ENCODE measurements around the gene DNAH17.
"Not testable (repeated sequence)": the region's sequence is repeated elsewhere in the genome, so short reads cannot be mapped to it uniquely, and the experiment has no call there.

Gene DNAH17

GRCh38 chr17:78468366-78468765 lies 108.8 kb downstream of the DNAH17 start:
- Histone ChIP-seq H3K4me1 (ENCODE audit: control insufficient read depth, insufficient read depth, low read length) (no peaks in the 10 kb centered on the region), H3K27me3 (ENCODE audit: control insufficient read depth, insufficient read depth, low read length) (no peaks in the 10 kb centered on the region), H3K9ac (ENCODE audit: low read length) (no peak overlapping the region), H3K4me3 (ENCODE audit: low read depth, low read length) (no peak overlapping the region), H3K36me3 (ENCODE audit: control insufficient read depth, insufficient read depth, low read length) (no peaks in the 10 kb centered on the region), H3K9me3 (ENCODE audit: control insufficient read depth, insufficient read depth, low read depth, low read length) (peaks cover 14% of the 10 kb centered on the region), H3K27ac (ENCODE audit: low read depth, low read length) (no peak overlapping the region)

- Histone ChIP-seq H3K27ac (ENCODE audit: low read depth, low read length) (no peak overlapping the region), H3K27me3 (ENCODE audit: control insufficient read depth, insufficient read depth, low read length) (no peaks in the 10 kb centered on the region), H3K9ac (ENCODE audit: low read length) (no peak overlapping the region), H3K36me3 (ENCODE audit: control insufficient read depth, insufficient read depth, low read length) (no peaks in the 10 kb centered on the region), H3K9me3 (ENCODE audit: control insufficient read depth, insufficient read depth, low read depth, low read length) (peaks cover 14% of the 10 kb centered on the region), H3K4me1 (ENCODE audit: control insufficient read depth, insufficient read depth, low read length) (no peaks in the 10 kb centered on the region; the same call in 1 of the 2 replicates), H3K4me3 (ENCODE audit: low read depth, low read length) (no peak overlapping the region)
Observed at GRCh38 chr17:78466786-78467715, 110.1 kb downstream of the DNAH17 start.

- not testable (repeated sequence) for H3K36me3 ChIP-seq (ENCODE audit: control insufficient read depth, insufficient read depth, low read length); H3K27ac ChIP-seq (ENCODE audit: low read depth, low read length); H3K4me3 ChIP-seq (ENCODE audit: low read depth, low read length); H3K9ac ChIP-seq (ENCODE audit: low read length); H3K4me1 ChIP-seq (ENCODE audit: control insufficient read depth, insufficient read depth, low read length); H3K27me3 ChIP-seq (ENCODE audit: control insufficient read depth, insufficient read depth, low read length)
- H3K9me3 ChIP-seq (ENCODE audit: control insufficient read depth, insufficient read depth, low read depth, low read length), result peaks cover 14% of the 10 kb centered on the region
Observed at GRCh38 chr17:78466109-78466785, 110.9 kb downstream of the DNAH17 start.

DNA sequence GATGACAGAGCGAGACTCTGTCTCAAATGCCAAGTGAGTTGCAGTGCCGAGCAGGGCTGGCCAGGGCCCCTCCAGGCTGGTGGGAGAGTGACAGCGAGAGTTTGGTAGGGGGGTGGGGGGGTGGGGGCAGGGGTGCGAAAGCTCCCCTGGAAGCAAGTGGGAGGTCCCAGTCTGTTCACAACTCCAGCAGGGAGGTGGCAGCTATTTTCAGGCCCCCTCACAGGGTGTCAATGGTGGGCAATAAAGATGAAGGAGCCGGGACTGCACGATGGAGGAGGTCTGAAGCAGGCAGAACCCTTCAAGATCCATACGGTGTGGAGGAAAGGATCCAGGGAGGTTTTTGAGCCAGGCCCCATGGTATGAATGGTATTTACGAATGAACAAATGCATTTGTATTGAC lies 115.0 kb downstream of the DNAH17 start:
- H3K4me3 ChIP-seq (ENCODE audit: low read depth, low read length), result no peak overlapping the region
- no peaks in the 10 kb centered on the region; the same call in 1 of the 2 replicates for H3K4me1 ChIP-seq (ENCODE audit: control insufficient read depth, insufficient read depth, low read length)
- H3K27ac ChIP-seq (ENCODE audit: low read depth, low read length), result no peak overlapping the region
- H3K36me3 ChIP-seq (ENCODE audit: control insufficient read depth, insufficient read depth, low read length), result no peaks in the 10 kb centered on the region
- H3K27me3 ChIP-seq (ENCODE audit: control insufficient read depth, insufficient read depth, low read length), result no peaks in the 10 kb centered on the region
- H3K9me3 ChIP-seq (ENCODE audit: control insufficient read depth, insufficient read depth, low read depth, low read length), result peaks cover 6% of the 10 kb centered on the region; the same call in 1 of the 2 replicates
- H3K9ac ChIP-seq (ENCODE audit: low read length), result no peak overlapping the region

GRCh38 chr17:78461799-78462053 lies 115.5 kb downstream of the DNAH17 start:
- H3K4me3 ChIP-seq (ENCODE audit: low read depth, low read length), result no peak overlapping the region
- H3K9me3 ChIP-seq (ENCODE audit: control insufficient read depth, insufficient read depth, low read depth, low read length), result peaks cover 6% of the 10 kb centered on the region; the same call in 1 of the 2 replicates
- H3K27me3 ChIP-seq (ENCODE audit: control insufficient read depth, insufficient read depth, low read length), result no peaks in the 10 kb centered on the region
- no peaks in the 10 kb centered on the region for H3K36me3 ChIP-seq (ENCODE audit: control insufficient read depth, insufficient read depth, low read length)
- no peak overlapping the region for H3K9ac ChIP-seq (ENCODE audit: low read length)
- H3K4me1 ChIP-seq (ENCODE audit: control insufficient read depth, insufficient read depth, low read length), result no peaks in the 10 kb centered on the region; the same call in 1 of the 2 replicates
- no peak overlapping the region for H3K27ac ChIP-seq (ENCODE audit: low read depth, low read length)

DNA sequence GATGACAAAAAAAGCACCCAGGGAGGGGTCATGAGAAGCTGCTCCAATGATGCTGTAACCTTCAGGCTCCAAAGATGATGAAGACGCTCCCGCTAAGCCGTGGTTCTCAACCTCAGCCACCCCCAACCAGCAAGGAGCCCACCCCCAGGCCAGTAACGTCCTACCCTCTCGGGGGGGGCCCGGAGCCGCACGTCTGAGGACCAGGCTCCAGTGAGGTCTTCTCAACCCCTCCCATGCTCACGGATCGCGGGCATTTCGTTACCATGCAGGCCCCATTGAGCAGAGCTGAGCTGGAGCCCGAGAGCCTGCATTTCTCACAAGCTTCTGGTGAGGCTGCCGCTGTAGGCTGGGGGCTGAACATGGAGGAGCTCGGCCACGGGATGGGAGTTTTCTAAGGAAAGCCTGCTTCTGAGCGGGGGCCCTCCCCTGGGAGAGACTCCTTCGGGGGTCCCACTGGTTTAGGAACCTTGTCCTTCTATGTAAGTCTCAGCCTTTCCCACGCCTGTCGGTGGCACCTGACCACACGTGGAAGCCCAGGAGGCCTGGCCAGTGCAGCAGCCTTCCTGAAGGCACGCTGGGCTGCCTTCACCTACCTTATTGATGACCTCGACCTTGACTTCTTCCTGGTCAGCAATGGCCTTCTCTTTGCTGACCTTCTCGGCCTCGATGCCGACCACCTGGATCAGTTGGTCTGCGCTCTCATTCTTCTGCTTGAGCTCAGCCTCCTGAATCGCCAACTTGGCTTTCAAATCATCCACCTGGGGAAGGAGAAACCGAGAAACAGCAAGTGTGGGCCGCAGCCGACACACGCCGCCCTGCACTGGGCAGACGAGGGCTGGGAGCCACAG lies 116.0 kb downstream of the DNAH17 start:
- Histone ChIP-seq H3K4me3 (ENCODE audit: low read depth, low read length) (no peak overlapping the region), H3K9me3 (ENCODE audit: control insufficient read depth, insufficient read depth, low read depth, low read length) (peaks cover 6% of the 10 kb centered on the region; the same call in 1 of the 2 replicates), H3K4me1 (ENCODE audit: control insufficient read depth, insufficient read depth, low read length) (no peaks in the 10 kb centered on the region; the same call in 1 of the 2 replicates), H3K27ac (ENCODE audit: low read depth, low read length) (no peak overlapping the region), H3K27me3 (ENCODE audit: control insufficient read depth, insufficient read depth, low read length) (no peaks in the 10 kb centered on the region), H3K36me3 (ENCODE audit: control insufficient read depth, insufficient read depth, low read length) (no peaks in the 10 kb centered on the region), H3K9ac (ENCODE audit: low read length) (no peak overlapping the region)

DNA sequence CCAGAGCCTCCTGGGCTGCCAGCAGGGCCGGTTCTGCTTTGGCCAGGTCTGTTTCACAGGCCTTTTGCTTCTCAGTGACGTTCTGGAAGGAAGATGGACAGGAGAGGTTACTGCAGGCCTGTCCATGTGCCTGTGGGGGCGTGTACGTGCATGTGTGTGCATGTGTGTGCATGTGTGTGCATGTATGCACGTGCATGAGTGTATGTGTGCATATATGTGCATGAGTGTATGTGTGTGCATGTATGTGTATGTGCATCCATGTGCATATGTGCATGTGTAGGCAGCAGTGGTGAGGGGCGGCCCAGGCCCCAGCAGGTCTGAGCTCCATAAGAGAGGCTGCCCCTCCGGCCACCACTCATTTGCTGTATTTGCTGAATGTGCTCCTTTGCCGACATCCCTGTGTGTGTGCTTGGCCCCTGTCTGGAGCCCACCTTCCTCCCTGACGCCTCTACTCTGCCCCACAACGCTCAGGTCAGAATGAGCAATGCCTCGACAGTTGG lies 117.0 kb downstream of the DNAH17 start:
- H3K36me3 ChIP-seq (ENCODE audit: control insufficient read depth, insufficient read depth, low read length), result no peaks in the 10 kb centered on the region
- no peaks in the 10 kb centered on the region for H3K27me3 ChIP-seq (ENCODE audit: control insufficient read depth, insufficient read depth, low read length)
- H3K9ac ChIP-seq (ENCODE audit: low read length), result no peak overlapping the region
- H3K4me3 ChIP-seq (ENCODE audit: low read depth, low read length), result no peak overlapping the region
- H3K4me1 ChIP-seq (ENCODE audit: control insufficient read depth, insufficient read depth, low read length), result no peaks in the 10 kb centered on the region; the same call in 1 of the 2 replicates
- H3K9me3 ChIP-seq (ENCODE audit: control insufficient read depth, insufficient read depth, low read depth, low read length), result peaks cover 6% of the 10 kb centered on the region; the same call in 1 of the 2 replicates
- H3K27ac ChIP-seq (ENCODE audit: low read depth, low read length), result no peak overlapping the region

- Histone ChIP-seq H3K36me3 (ENCODE audit: control insufficient read depth, insufficient read depth, low read length) (no peaks in the 10 kb centered on the region), H3K27ac (ENCODE audit: low read depth, low read length) (no peak overlapping the region), H3K4me3 (ENCODE audit: low read depth, low read length) (no peak overlapping the region), H3K9me3 (ENCODE audit: control insufficient read depth, insufficient read depth, low read depth, low read length) (peaks cover 4% of the 10 kb centered on the region; the same call in 1 of the 2 replicates), H3K4me1 (ENCODE audit: control insufficient read depth, insufficient read depth, low read length) (no peaks in the 10 kb centered on the region; the same call in 1 of the 2 replicates), H3K27me3 (ENCODE audit: control insufficient read depth, insufficient read depth, low read length) (no peaks in the 10 kb centered on the region), H3K9ac (ENCODE audit: low read length) (no peak overlapping the region)
Observed at GRCh38 chr17:78459696-78460095, 117.5 kb downstream of the DNAH17 start.

DNA sequence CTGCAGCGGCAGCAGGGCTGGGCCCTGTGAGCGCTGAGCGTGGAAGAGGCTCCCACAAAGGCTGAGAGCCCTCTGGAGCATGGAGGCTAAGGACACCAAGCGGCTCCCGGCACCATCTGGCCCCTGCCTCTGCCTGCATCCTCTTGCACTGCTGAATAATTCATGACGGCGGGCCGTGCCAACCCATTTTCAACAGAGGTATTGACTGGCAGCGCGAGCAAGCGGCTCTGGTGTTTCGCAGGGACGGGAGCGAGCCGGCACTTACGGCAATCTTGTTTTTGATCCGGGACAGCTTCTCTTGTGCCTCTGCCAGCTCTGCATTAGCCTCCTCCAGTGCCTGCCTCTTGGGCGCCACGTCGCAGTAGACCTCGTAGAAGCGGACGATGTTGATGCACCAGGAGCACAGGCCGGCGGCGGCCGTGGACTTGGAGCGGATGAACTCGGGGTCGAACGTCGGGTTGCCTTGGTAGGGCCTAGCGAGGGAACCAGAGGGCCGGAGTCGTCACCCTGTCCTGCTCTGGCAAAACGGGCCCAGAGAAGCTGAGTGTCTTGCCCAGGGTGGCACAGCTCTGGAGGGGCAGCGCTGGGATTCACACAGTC lies 118.4 kb downstream of the DNAH17 start:
- H3K36me3 ChIP-seq (ENCODE audit: control insufficient read depth, insufficient read depth, low read length), result no peaks in the 10 kb centered on the region
- H3K4me3 ChIP-seq (ENCODE audit: low read depth, low read length), result no peak overlapping the region
- no peaks in the 10 kb centered on the region; the same call in 1 of the 2 replicates for H3K4me1 ChIP-seq (ENCODE audit: control insufficient read depth, insufficient read depth, low read length)
- no peak overlapping the region for H3K9ac ChIP-seq (ENCODE audit: low read length)
- no peaks in the 10 kb centered on the region for H3K27me3 ChIP-seq (ENCODE audit: control insufficient read depth, insufficient read depth, low read length)
- no peak overlapping the region for H3K27ac ChIP-seq (ENCODE audit: low read depth, low read length)
- H3K9me3 ChIP-seq (ENCODE audit: control insufficient read depth, insufficient read depth, low read depth, low read length), result no peaks in the 10 kb centered on the region

DNA sequence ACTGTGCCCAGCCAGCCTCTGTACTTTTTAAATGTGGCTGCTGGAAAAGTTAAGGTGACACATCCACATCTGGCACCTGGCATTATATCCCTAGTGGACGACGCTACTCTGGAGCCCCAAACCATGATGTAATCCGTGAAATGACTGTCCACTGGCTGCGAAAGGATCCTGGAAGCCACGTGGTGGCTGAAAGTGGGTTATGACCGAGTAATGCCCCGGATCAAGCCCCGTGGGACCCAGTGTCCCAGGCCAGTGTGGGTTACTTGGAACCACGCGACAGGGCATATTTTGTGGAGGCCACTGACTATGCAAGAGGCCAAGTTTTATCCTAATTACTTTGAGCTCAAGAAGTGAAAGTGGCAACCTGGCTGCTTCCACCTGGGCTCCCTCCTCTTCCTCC lies 119.1 kb downstream of the DNAH17 start:
- Histone ChIP-seq H3K4me3 (ENCODE audit: low read depth, low read length) (no peak overlapping the region), H3K36me3 (ENCODE audit: control insufficient read depth, insufficient read depth, low read length) (no peaks in the 10 kb centered on the region), H3K9me3 (ENCODE audit: control insufficient read depth, insufficient read depth, low read depth, low read length) (no peaks in the 10 kb centered on the region), H3K4me1 (ENCODE audit: control insufficient read depth, insufficient read depth, low read length) (no peaks in the 10 kb centered on the region; the same call in 1 of the 2 replicates), H3K27me3 (ENCODE audit: control insufficient read depth, insufficient read depth, low read length) (no peaks in the 10 kb centered on the region), H3K27ac (ENCODE audit: low read depth, low read length) (no peak overlapping the region), H3K9ac (ENCODE audit: low read length) (no peak overlapping the region)

Data from HUES6 (cell line).